Stimulated activated CD4-positive, alpha-beta T cell treated with anti-CD3 and anti-CD28 coated beads, Interleukin-15, amount 100 ng/mL, for 48 hours (primary cell): Measurements from ENCODE around the gene ECM1.

Experiments used
- DNase-seq, 2 donors: peaks; one replicate each; pipeline ENCODE4 v3.0.0-alpha.2; 2020; ENCODE audit warnings: low read depth in 2 of 2

ECM1 gene

GRCh38 chr1:150512846-150513245 is 4.9 kb downstream of the ECM1 start:
- DNase-seq: no peak

- no peak for DNase-seq
Observed at GRCh38 chr1:150513351-150513791, 5.5 kb downstream of the ECM1 start.

- DNase-seq: no peak
Observed at GRCh38 chr1:150514260-150514659, 6.4 kb downstream of the ECM1 start.

GRCh38 chr1:150514913-150515327 is 7.0 kb downstream of the ECM1 start:
- no peak for DNase-seq

GRCh38 chr1:150515328-150516049 is 7.6 kb downstream of the ECM1 start, which contains the start of gene FALEC:
Gene FALEC, plus strand, starts transcription at chr1:150515752.
- peak; percentile 83 to 87 for DNase-seq

GRCh38 chr1:150516050-150516591 is 8.2 kb downstream of the ECM1 start:
- DNase-seq: no peak

GRCh38 chr1:150516616-150517015 is 8.7 kb downstream of the ECM1 start:
- no peak for DNase-seq

- DNase-seq: no peak
Observed at GRCh38 chr1:150521196-150521968, 13.5 kb downstream of the ECM1 start.

GRCh38 chr1:150525348-150525747 is 17.4 kb downstream of the ECM1 start:
- DNase-seq: no peak

- DNase-seq: no peak
Observed at GRCh38 chr1:150528196-150528595, 20.3 kb downstream of the ECM1 start.

GRCh38 chr1:150529017-150529416 is 21.1 kb downstream of the ECM1 start:
- DNase-seq: no peak

- no peak for DNase-seq
Observed at GRCh38 chr1:150530491-150531159, 22.7 kb downstream of the ECM1 start.

- DNase-seq: no peak
Observed at GRCh38 chr1:150532860-150533259, 25.0 kb downstream of the ECM1 start.

GRCh38 chr1:150534002-150534401 is 26.1 kb downstream of the ECM1 start:
- DNase-seq: no peak

GRCh38 chr1:150535511-150536287 is 27.8 kb downstream of the ECM1 start:
- DNase-seq: no peak

- DNase-seq: no peak
Observed at GRCh38 chr1:150536836-150537731, 29.2 kb downstream of the ECM1 start.

GRCh38 chr1:150537732-150538684 is 30.1 kb downstream of the ECM1 start:
- DNase-seq: no peak

- DNase-seq: no peak
Observed at GRCh38 chr1:150543500-150544143, 35.7 kb downstream of the ECM1 start.

- DNase-seq: no peak
Observed at GRCh38 chr1:150544204-150544603, 36.3 kb downstream of the ECM1 start.
